PC-3 (cell line): Measurements from ENCODE around the gene HSF2. TPM values are rescaled to one million over a fixed set of nuclear protein-coding genes. Genes with fewer than 3 reads are reported as not detected.

Experiments
- ATAC-seq: fragments of 200-7000 bp; cut with Tn5 transposase; 2 replicates; pipeline ENCODE4 v1.9.1; 2020; ENCODE audit warnings: mild to moderate bottlenecking, moderate library complexity
- Bru-seq: library from RNA; stranded (reverse); fragments of 400-500 nt; gene quantifications from one replicate; lab custom pipeline; 2021; lab: Mats Ljungman, UMichigan
- BruChase-seq, 2 experiments: library from RNA; stranded (reverse); fragments of 400-500 nt; gene quantifications; one replicate each; lab custom pipeline; 2021; lab: Mats Ljungman, UMichigan
- BruUV-seq: library from RNA; stranded (reverse); fragments of 400-500 nt; replicated peaks from 2 replicates; lab custom pipeline; 2021; lab: Mats Ljungman, UMichigan
- CTCF ChIA-PET: fragments of 300-600 bp; sonication (Branson Sonifier 250); formaldehyde crosslinking; loops from one replicate; lab custom pipeline; 2022; ENCODE audit warnings: antibody characterized with exemption; lab: Charles Lee
- POLR2A ChIA-PET: fragments of 300-600 bp; sonication (Branson Sonifier 250); formaldehyde crosslinking; loops from one replicate; lab custom pipeline; 2022; ENCODE audit warnings: antibody characterized with exemption; ENCODE audit not compliant: unreplicated experiment; lab: Charles Lee
- DNase-seq: peaks from one replicate; pipeline ENCODE4 v3.0.0-alpha.2; 2015
- H2AFZ ChIP-seq: fragments of 300-600 bp; sonication (generic); 2 replicates; pipeline ENCODE4 v1.6.0; 2016; ENCODE audit warnings: antibody characterized with exemption, low read length
- H3F3A ChIP-seq: fragments of 300-600 bp; sonication (generic); one replicate; pipeline ENCODE4 v1.6.0; 2017; ENCODE audit warnings: antibody characterized with exemption, low read length, control low read depth, mild to moderate bottlenecking; ENCODE audit not compliant: unreplicated experiment
- H3K27ac ChIP-seq: fragments of 300-600 bp; sonication (generic); 2 replicates; pipeline ENCODE4 v1.5.1; 2016; ENCODE audit warnings: mild to moderate bottlenecking, low read length
- H3K27me3 ChIP-seq: fragments of 300-600 bp; sonication (generic); 2 replicates; pipeline ENCODE4 v1.6.1; 2016; ENCODE audit warnings: low read length, mixed read lengths
- H3K36me3 ChIP-seq: fragments of 300-600 bp; sonication (generic); 2 replicates; pipeline ENCODE4 v1.6.1; 2016; ENCODE audit warnings: low read depth, mixed run types, low read length, mixed read lengths
- H3K4me1 ChIP-seq: fragments of 300-600 bp; sonication (generic); 2 replicates; pipeline ENCODE4 v1.5.1; 2016; ENCODE audit warnings: low read length; ENCODE audit not compliant: insufficient read depth
- H3K4me2 ChIP-seq: fragments of 300-600 bp; sonication (generic); 2 replicates; pipeline ENCODE4 v1.6.0; 2016; ENCODE audit warnings: low read length
- H3K4me3 ChIP-seq: fragments of 300-600 bp; sonication (generic); 2 replicates; pipeline ENCODE4 v1.5.1; 2016; ENCODE audit warnings: mild to moderate bottlenecking, low read length, mixed read lengths
- H3K79me2 ChIP-seq: fragments of 300-600 bp; sonication (generic); 2 replicates; pipeline ENCODE4 v1.6.1; 2017; ENCODE audit warnings: low read length, mixed read lengths
- H3K9ac ChIP-seq: fragments of 300-600 bp; sonication (generic); 2 replicates; pipeline ENCODE4 v1.6.0; 2016; ENCODE audit warnings: mild to moderate bottlenecking, low read length
- H3K9me2 ChIP-seq: fragments of 300-600 bp; sonication (generic); replicated peaks from 2 replicates; pipeline ENCODE4 v1.6.1; 2016; ENCODE audit warnings: mixed run types, low read length, mixed read lengths
- H3K9me3 ChIP-seq: fragments of 300-600 bp; sonication (generic); 2 replicates; pipeline ENCODE4 v1.6.1; 2016; ENCODE audit warnings: low read length, mixed read lengths
- H4K20me1 ChIP-seq: fragments of 300-600 bp; sonication (generic); 2 replicates; pipeline ENCODE4 v1.6.1; 2016; ENCODE audit warnings: low read length, mixed read lengths
- EZH2 ChIP-seq: fragments of 300-600 bp; sonication (generic); IDR thresholded peaks from one replicate; pipeline ENCODE4 v1.6.1; 2017; ENCODE audit warnings: antibody characterized with exemption, mild to moderate bottlenecking, low read length; ENCODE audit not compliant: unreplicated experiment
- EZH2phosphoT487 ChIP-seq: fragments of 300-600 bp; sonication (generic); IDR thresholded peaks from 2 replicates; pipeline ENCODE4 v1.6.1; 2018; ENCODE audit warnings: mild to moderate bottlenecking, antibody characterized with exemption, low read length, borderline replicate concordance
- intact Hi-C: fragments of 100-400 bp; cut with micrococcal nuclease; formaldehyde crosslinking; loops from 2 replicates; pipeline ENCODE4 v1.9.0; 2023
- long read RNA-seq: library from polyadenylated mRNA; unstranded; transcript quantifications from one replicate; pipeline ENCODE4 v2.0.0, GENCODE V29; 2021; ENCODE audit not compliant: unreplicated experiment
- total RNA-seq: library from RNA; depleted of rRNA; stranded (reverse); fragments of >200 nt; gene quantifications from 2 replicates; pipeline ENCODE4 v1.2.3, GENCODE V29; 2014; rRNA removed
- TF ChIP-seq, protein P1 (sequence below): fragments of 300-600 bp; sonication (generic); conservative IDR thresholded peaks from 2 replicates; pipeline ENCODE4 v1.5.1; 2017; ENCODE audit warnings: antibody characterized with exemption, low read depth, mild to moderate bottlenecking, low read length

HSF2 gene, protein sequence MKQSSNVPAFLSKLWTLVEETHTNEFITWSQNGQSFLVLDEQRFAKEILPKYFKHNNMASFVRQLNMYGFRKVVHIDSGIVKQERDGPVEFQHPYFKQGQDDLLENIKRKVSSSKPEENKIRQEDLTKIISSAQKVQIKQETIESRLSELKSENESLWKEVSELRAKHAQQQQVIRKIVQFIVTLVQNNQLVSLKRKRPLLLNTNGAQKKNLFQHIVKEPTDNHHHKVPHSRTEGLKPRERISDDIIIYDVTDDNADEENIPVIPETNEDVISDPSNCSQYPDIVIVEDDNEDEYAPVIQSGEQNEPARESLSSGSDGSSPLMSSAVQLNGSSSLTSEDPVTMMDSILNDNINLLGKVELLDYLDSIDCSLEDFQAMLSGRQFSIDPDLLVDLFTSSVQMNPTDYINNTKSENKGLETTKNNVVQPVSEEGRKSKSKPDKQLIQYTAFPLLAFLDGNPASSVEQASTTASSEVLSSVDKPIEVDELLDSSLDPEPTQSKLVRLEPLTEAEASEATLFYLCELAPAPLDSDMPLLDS
- total RNA-seq (7.3 and 8.4 TPM in 2 replicates), Bru-seq, nascent RNA (percentile 66 among the genes with signal in this experiment), BruChase-seq, experiment 1, labeled RNA remaining after a 6-hour chase (percentile 60 among the genes with signal in this experiment), BruChase-seq, experiment 2, labeled RNA remaining after a 2-hour chase (percentile 69 among the genes with signal in this experiment)
- long read RNA-seq, transcript HSF2-201 (13 exons, 2,549 nt) = minor isoform, 7 of 34 reads
- long read RNA-seq, transcript HSF2-202 (12 exons, 2,643 nt) = major isoform, 22 of 34 reads
- long read RNA-seq, partial matches to known transcripts = 0 of 34 reads
- long read RNA-seq, other reads (novel, unspliced or antisense) = 5 of 34 reads

DNA sequence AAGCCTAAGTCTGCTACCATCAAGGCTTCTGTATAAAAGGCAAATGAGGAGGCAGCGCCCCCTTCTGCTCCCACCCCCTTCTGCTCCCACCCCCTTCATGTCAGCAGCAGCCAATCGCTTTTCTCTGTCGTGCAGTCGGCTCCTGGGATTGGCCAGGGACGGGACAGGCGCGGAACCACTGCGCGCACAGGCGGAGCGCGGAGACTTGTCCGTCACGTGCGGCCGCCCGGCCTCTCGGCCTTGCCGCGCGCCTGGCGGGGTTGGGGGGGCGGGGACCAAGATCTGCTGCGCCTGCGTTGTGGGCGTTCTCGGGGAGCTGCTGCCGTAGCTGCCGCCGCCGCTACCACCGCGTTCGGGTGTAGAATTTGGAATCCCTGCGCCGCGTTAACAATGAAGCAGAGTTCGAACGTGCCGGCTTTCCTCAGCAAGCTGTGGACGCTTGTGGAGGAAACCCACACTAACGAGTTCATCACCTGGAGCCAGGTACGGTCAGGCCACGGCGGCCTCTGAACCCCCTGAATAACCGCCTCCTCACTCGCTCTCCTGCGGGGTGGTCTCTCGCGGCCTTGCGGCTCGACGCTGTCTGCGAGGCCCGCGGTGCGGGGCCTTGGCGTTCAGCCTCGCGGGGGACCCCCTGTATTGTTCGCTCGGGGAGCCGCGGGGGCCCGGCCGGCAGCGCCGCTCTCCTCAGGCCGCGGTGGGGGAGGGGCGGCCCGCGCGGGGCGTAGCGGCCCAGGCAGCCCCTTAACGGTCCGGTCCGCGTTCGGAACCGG is at the start of gene HSF2:
Gene HSF2, plus strand, starts transcription at position 305 of the 773 bp plus-strand sequence. Its CDS starts 86 bp downstream, at position 391.
- CTCF ChIA-PET = interaction anchor here (0.6 kb wide), 1 partner anchor 473 kb away, joined by 4 read pairs; no protein-coding TSS in a partner anchor
- Histone ChIP-seq H2AFZ (peak within 1 kb of the TSS; percentile 99), H3K4me1 (peaks cover 16% of the 10 kb centered on the region), H3K4me2 (peak within 1 kb of the TSS; percentile 77), H3K79me2 (peaks cover 50% of the 10 kb centered on the region), H3K27me3 (no peaks in the 10 kb centered on the region), H3K4me3 (peak within 1 kb of the TSS; percentile 94), H3K36me3 (no peaks in the 10 kb centered on the region), H3K27ac (peak within 1 kb of the TSS; percentile 23), H3K9ac (peak within 1 kb of the TSS; percentile 88), H3K9me3 (no peaks in the 10 kb centered on the region), H3K9me2 (no peaks in the 10 kb centered on the region), H4K20me1 (no peaks in the 10 kb centered on the region), H3F3A (no peaks in the 10 kb centered on the region)
- intact Hi-C loops = loop anchor here (5.0 kb wide), 1 partner anchor 73 kb away; the partner anchor contains the start of gene SERINC1
- no TSS peak for BruUV-seq
- ATAC-seq = peak; percentile 99
- POLR2A ChIA-PET = no interaction called here
- TF ChIP-seq, protein P1, sequence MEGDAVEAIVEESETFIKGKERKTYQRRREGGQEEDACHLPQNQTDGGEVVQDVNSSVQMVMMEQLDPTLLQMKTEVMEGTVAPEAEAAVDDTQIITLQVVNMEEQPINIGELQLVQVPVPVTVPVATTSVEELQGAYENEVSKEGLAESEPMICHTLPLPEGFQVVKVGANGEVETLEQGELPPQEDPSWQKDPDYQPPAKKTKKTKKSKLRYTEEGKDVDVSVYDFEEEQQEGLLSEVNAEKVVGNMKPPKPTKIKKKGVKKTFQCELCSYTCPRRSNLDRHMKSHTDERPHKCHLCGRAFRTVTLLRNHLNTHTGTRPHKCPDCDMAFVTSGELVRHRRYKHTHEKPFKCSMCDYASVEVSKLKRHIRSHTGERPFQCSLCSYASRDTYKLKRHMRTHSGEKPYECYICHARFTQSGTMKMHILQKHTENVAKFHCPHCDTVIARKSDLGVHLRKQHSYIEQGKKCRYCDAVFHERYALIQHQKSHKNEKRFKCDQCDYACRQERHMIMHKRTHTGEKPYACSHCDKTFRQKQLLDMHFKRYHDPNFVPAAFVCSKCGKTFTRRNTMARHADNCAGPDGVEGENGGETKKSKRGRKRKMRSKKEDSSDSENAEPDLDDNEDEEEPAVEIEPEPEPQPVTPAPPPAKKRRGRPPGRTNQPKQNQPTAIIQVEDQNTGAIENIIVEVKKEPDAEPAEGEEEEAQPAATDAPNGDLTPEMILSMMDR = no peak
- TF ChIP-seq EZH2phosphoT487 (no peak), EZH2 (no peak)
- DNase-seq = peak; percentile 92

DNA sequence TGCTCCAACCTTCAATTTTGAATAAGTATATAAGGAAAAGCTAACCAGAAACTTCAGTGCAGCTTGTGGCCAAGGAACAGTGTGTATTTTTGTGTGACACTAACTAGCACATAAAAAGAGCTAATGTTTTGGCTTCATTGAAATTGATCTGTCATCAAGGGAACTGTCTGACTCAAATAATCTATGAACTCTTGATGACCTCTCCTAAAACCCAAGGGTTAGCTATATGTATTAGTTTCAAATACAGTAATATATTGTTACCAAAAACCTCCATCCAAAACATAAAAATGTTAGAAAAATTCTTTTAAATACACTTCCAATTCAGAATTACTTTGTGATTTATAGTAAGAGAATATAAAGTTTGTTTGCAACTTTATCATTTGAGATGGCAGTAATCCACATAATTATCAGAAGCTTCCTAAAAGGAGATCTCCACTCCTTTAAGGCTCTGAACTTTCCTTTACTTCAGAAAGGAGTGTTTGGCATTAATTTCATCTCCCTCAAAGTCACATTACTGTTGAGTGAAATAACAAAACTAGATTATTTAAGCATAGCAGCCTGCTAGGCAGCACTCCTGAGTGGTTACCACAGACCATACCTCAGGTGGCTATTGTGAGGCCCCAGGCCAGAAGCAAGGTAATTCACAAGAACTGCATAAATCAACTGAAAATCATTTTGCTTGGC is 46.3 kb upstream of the HSF2 start:
- ATAC-seq (no peak), DNase-seq (no peak)
- ChIA-PET POLR2A (no interaction called here), CTCF (no interaction called here)
- no peak overlapping the region for H2AFZ ChIP-seq
- H3K9me3 ChIP-seq = no peaks in the 10 kb centered on the region
- no peaks in the 10 kb centered on the region for H3F3A ChIP-seq
- no peaks in the 10 kb centered on the region for H3K79me2 ChIP-seq
- H3K9ac ChIP-seq = no peak overlapping the region
- intact Hi-C loops = no loop called here
- no peaks in the 10 kb centered on the region for H3K36me3 ChIP-seq
- H3K4me2 ChIP-seq = no peak overlapping the region
- no peak overlapping the region for H3K27ac ChIP-seq
- TF ChIP-seq, protein P1 = no peak
- TF ChIP-seq EZH2phosphoT487 = no peak
- H3K9me2 ChIP-seq = no peaks in the 10 kb centered on the region
- H4K20me1 ChIP-seq = no peaks in the 10 kb centered on the region
- H3K4me1 ChIP-seq = no peaks in the 10 kb centered on the region
- peaks cover 49% of the 10 kb centered on the region for H3K27me3 ChIP-seq
- BruUV-seq = no TSS peak
- no peak overlapping the region for H3K4me3 ChIP-seq
